ENCODE measurements around the gene RPLP1.

- no peak for TF ChIP-seq CTCF (IDR thresholded peaks at IDR 0.05; ENCODE audit: low read depth, low read length, poor library complexity, severe bottlenecking)
- TF ChIP-seq EZH2phosphoT487 (IDR thresholded peaks at IDR 0.05; ENCODE audit: borderline replicate concordance, low read length), result no peak
Measured at GRCh38 chr15:69463182-69463756, 10.7 kb downstream of the RPLP1 start.

All from DOHH2 (cell line).